ENCODE measurements around the gene PLEKHA7. TPM values are rescaled to one million over a fixed set of nuclear protein-coding genes. Genes with fewer than 3 reads are reported as not detected.
"Not testable (repeated sequence)": the region's sequence is repeated elsewhere in the genome, so short reads cannot be mapped to it uniquely, and the experiment has no call there.

PLEKHA7 gene
- total RNA-seq, 1 experiment from 2014 or later: 1.7 TPM

GRCh38 chr11:17002543-17002942, 11.7 kb downstream of the PLEKHA7 start:
- Histone ChIP-seq H3K9me3 (ENCODE audit: low read depth, low read length, poor library complexity, severe bottlenecking) (no peaks in the 10 kb centered on the region), H3K36me3 (ENCODE audit: insufficient read depth, low read length, poor library complexity, severe bottlenecking) (no peaks in the 10 kb centered on the region), H3K27ac (ENCODE audit: low read depth, low read length, poor library complexity, severe bottlenecking) (no peak overlapping the region), H3K4me1 (ENCODE audit: insufficient read depth, low read length, poor library complexity, severe bottlenecking) (no peaks in the 10 kb centered on the region), H3K27me3 (replicated peaks; ENCODE audit: insufficient read depth, low read depth, low read length, poor library complexity) (no peaks in the 10 kb centered on the region), H3K4me3 (ENCODE audit: low read depth, low read length, poor library complexity, severe bottlenecking) (no peak overlapping the region)
- no TSS peak for BruUV-seq (replicated peaks)
- no peak for DNase-seq (ENCODE audit: low spot score)
- ChIA-PET CTCF (no interaction called here), POLR2A (ENCODE audit: low non-redundant PET) (no interaction called here)
- intact Hi-C loops (cut with micrococcal nuclease; ENCODE audit: unreplicated experiment): no loop called here
- no peak for TF ChIP-seq CTCF (conservative IDR thresholded peaks at IDR 0.05; ENCODE audit: low read depth, low read length)
- no peak for TF ChIP-seq EZH2 (IDR thresholded peaks at IDR 0.05; ENCODE audit: borderline replicate concordance, low read depth, low read length, poor library complexity, severe bottlenecking)

GRCh38 chr11:17001806-17002205, 12.4 kb downstream of the PLEKHA7 start:
- no TSS peak for BruUV-seq (replicated peaks)
- Histone ChIP-seq H3K4me1 (ENCODE audit: insufficient read depth, low read length, poor library complexity, severe bottlenecking) (no peaks in the 10 kb centered on the region), H3K27me3 (replicated peaks; ENCODE audit: insufficient read depth, low read depth, low read length, poor library complexity) (no peaks in the 10 kb centered on the region), H3K4me3 (ENCODE audit: low read depth, low read length, poor library complexity, severe bottlenecking) (no peak overlapping the region), H3K9me3 (ENCODE audit: low read depth, low read length, poor library complexity, severe bottlenecking) (no peaks in the 10 kb centered on the region), H3K27ac (ENCODE audit: low read depth, low read length, poor library complexity, severe bottlenecking) (no peak overlapping the region), H3K36me3 (ENCODE audit: insufficient read depth, low read length, poor library complexity, severe bottlenecking) (no peaks in the 10 kb centered on the region)
- TF ChIP-seq EZH2 (IDR thresholded peaks at IDR 0.05; ENCODE audit: borderline replicate concordance, low read depth, low read length, poor library complexity, severe bottlenecking): no peak
- TF ChIP-seq CTCF (conservative IDR thresholded peaks at IDR 0.05; ENCODE audit: low read depth, low read length): no peak
- intact Hi-C loops (cut with micrococcal nuclease; ENCODE audit: unreplicated experiment): no loop called here
- POLR2A ChIA-PET (ENCODE audit: low non-redundant PET): no interaction called here
- DNase-seq (ENCODE audit: low spot score): no peak
- CTCF ChIA-PET: no interaction called here

- no peak overlapping the region for H3K27ac ChIP-seq (ENCODE audit: low read depth, low read length, poor library complexity, severe bottlenecking)
- CTCF ChIA-PET: no interaction called here
- no peak overlapping the region for H3K4me3 ChIP-seq (ENCODE audit: low read depth, low read length, poor library complexity, severe bottlenecking)
- BruUV-seq (replicated peaks): no TSS peak
- H3K27me3 ChIP-seq (replicated peaks; ENCODE audit: insufficient read depth, low read depth, low read length, poor library complexity): no peaks in the 10 kb centered on the region
- POLR2A ChIA-PET (ENCODE audit: low non-redundant PET): interaction anchor here (0.6 kb wide), 1 partner anchor 9 kb away, joined by 8 read pairs; no protein-coding TSS in a partner anchor
- no peak for DNase-seq (ENCODE audit: low spot score)
- no peaks in the 10 kb centered on the region for H3K4me1 ChIP-seq (ENCODE audit: insufficient read depth, low read length, poor library complexity, severe bottlenecking)
- TF ChIP-seq EZH2 (IDR thresholded peaks at IDR 0.05; ENCODE audit: borderline replicate concordance, low read depth, low read length, poor library complexity, severe bottlenecking): no peak
- no peak for TF ChIP-seq CTCF (conservative IDR thresholded peaks at IDR 0.05; ENCODE audit: low read depth, low read length)
- no peaks in the 10 kb centered on the region for H3K9me3 ChIP-seq (ENCODE audit: low read depth, low read length, poor library complexity, severe bottlenecking)
- no peaks in the 10 kb centered on the region for H3K36me3 ChIP-seq (ENCODE audit: insufficient read depth, low read length, poor library complexity, severe bottlenecking)
- intact Hi-C loops (cut with micrococcal nuclease; ENCODE audit: unreplicated experiment): no loop called here
Measured at GRCh38 chr11:17000987-17001386, 13.2 kb downstream of the PLEKHA7 start.

DNA sequence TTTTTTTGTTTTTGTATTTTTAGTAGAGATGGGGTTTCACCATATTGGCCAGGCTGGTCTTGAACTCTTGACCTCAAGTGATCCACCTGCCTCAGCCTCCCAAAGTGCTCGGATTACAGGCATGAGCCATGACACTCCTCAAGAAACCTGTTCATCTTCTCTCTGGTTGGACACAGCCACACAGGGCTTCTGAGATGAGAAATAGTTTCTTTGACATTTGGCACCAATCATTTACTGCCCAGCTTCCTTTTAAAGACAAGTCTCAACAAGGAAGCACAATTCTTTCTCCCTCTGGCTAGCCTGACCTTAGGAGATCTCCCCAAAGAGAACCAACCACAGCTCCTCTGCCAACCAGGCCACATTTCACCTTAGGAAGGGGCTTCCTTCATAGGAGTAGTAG, 14.0 kb downstream of the PLEKHA7 start:
- BruUV-seq (replicated peaks); POLR2A ChIA-PET (ENCODE audit: low non-redundant PET); H3K27ac ChIP-seq (ENCODE audit: low read depth, low read length, poor library complexity, severe bottlenecking); H3K27me3 ChIP-seq (replicated peaks; ENCODE audit: insufficient read depth, low read depth, low read length, poor library complexity); H3K36me3 ChIP-seq (ENCODE audit: insufficient read depth, low read length, poor library complexity, severe bottlenecking); H3K4me1 ChIP-seq (ENCODE audit: insufficient read depth, low read length, poor library complexity, severe bottlenecking); H3K9me3 ChIP-seq (ENCODE audit: low read depth, low read length, poor library complexity, severe bottlenecking); DNase-seq (ENCODE audit: low spot score); intact Hi-C loops (cut with micrococcal nuclease; ENCODE audit: unreplicated experiment); H3K4me3 ChIP-seq (ENCODE audit: low read depth, low read length, poor library complexity, severe bottlenecking); CTCF ChIA-PET: not testable (repeated sequence)
